HG03520 (cell line): ENCODE measurements around the gene INTS4.
"Not testable (repeated sequence)": the region's sequence is repeated elsewhere in the genome, so short reads cannot be mapped to it uniquely, and the experiment has no call there.

Source experiments
- ATAC-seq: cut with Tn5 transposase; IDR thresholded peaks from one replicate; pipeline ENCODE4 v1.9.1; 2021; ENCODE audit warnings: mild to moderate bottlenecking, moderate library complexity; ENCODE audit not compliant: unreplicated experiment

Gene INTS4

DNA sequence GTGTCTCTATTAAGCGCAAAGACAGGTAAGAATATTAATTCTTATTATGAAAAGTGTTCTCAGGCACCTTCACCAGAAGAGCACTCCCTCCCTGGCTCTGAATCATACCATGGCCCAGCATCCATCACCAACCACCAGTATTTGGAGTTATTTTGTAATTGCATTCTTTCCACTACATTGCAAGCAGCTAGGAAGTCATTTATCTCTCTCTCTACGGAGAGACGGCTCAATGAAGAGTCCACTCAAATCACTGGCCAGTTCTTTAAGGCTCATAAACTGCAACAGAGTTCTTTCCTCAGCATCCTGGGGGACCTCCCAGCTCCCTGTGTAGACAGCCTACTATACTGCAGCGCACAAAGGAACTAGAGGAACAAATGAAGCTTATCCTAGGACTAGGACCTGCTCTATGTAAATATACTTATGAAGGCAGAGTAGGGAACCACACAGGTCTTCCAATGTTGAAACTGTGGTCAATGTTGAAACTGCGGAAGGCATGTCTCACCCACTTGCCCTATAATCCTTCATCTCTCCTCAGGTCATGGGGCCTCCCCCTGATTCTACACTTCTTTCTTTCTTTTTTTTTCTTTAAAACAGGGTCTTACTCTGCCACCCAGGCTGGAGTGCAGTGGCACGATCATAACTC is 110.2 kb downstream of the INTS4 start:
- ATAC-seq, result no peak

- ATAC-seq, result no peak
Observed at GRCh38 chr11:77883775-77884174, 110.7 kb downstream of the INTS4 start.

DNA sequence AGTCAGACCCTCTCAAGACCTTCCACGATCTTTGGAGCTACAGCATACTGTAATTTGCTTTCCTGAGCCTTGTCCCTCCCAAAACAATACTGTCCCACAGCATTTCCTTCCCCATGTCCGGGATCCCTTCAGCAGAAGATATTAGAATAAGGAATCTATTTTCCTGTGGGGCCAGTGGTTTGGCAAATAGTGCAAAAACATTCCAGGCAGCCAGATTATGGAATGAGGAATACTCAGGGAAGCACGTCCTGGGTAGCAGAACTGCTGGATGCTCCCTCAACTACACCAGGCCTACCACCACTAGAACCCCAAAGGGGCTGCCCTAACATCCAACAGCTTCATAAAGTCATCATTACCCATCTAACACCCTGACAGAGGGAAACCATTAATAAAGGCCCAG is 112.1 kb downstream of the INTS4 start:
- ATAC-seq, result no peak

- ATAC-seq, result no peak
Observed at GRCh38 chr11:77879218-77879617, 115.2 kb downstream of the INTS4 start.

GRCh38 chr11:77878247-77878646 is 116.2 kb downstream of the INTS4 start:
- not testable (repeated sequence) for ATAC-seq

- ATAC-seq, result no peak
Observed at GRCh38 chr11:77876045-77876444, 118.4 kb downstream of the INTS4 start.

GRCh38 chr11:77874206-77874605 is 120.3 kb downstream of the INTS4 start:
- ATAC-seq, result no peak

- no peak for ATAC-seq
Observed at GRCh38 chr11:77873345-77873744, 121.1 kb downstream of the INTS4 start.

- ATAC-seq, result no peak
Observed at GRCh38 chr11:77871855-77872254, 122.6 kb downstream of the INTS4 start.

GRCh38 chr11:77868744-77869143 is 125.7 kb downstream of the INTS4 start:
- no peak for ATAC-seq

- no peak for ATAC-seq
Observed at GRCh38 chr11:77866336-77866735, 128.1 kb downstream of the INTS4 start.

GRCh38 chr11:77865805-77866204 is 128.7 kb downstream of the INTS4 start:
- no peak for ATAC-seq

GRCh38 chr11:77861444-77861843 is 133.0 kb downstream of the INTS4 start:
- ATAC-seq, result not testable (repeated sequence)

DNA sequence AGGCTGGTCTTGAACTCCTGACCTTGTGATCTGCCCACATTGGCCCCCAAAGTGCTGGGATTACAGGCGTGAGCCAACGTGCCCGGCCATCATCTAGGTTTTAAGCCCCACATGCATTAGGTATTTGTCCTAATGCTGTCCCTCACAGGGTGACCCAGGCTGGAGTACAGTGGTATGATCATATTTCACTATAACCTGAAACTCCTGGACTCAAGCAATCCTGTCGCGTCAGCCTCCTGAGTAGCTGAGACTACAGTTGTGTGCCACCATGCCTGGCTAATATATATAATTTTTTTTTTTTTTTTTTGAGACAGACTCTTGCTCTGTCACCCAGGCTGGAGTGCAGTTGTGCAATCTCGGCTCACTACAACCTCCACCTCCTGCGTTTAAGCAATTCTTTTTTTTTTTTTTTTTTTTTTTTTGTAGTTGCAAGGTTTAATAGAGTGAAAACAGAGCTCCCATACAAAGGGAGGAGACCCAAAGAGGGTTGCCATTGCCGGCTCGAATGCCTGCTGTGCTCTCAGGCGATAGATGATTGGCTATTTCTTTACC is 136.5 kb downstream of the INTS4 start:
- not testable (repeated sequence) for ATAC-seq

DNA sequence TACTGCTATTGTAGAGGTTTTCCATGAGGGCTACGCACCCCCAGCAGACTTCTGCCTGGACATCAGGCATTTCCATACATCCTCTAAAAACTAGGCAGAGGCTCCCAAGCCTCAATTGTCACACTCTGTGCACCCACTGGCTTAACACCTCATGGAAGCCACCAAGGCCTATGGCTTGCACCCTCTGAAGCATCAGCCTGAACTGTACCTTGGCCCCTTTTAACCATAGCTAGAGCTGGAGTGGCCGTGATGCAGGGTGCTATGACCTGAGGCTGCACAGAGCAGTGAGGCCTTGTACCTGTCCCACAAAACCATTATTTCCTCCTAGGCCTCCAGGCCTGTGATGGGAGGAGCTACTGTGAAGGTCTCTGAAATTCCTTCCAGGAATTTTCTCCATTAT is 139.6 kb downstream of the INTS4 start:
- no peak for ATAC-seq

- no peak for ATAC-seq
Observed at GRCh38 chr11:77851503-77851902, 143.0 kb downstream of the INTS4 start.

DNA sequence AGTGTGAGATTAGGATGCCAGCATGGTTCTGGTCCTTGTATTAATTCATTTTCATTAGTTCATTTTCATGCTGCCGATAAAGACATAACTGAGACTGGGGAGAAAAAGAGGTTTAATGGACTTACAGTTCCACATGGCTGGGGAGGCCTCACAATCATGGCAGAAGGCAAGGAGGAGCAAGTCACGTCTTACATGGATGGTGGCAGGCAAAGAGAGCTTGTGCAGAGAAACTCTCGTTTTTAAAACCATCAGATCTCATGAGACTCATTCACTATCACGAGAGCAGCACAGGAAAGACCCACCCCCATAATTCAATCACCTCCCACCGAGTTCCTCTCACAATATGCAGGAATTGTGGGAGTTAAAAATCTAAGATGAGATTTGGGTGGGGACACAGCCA is 150.8 kb downstream of the INTS4 start:
- ATAC-seq, result not testable (repeated sequence)

DNA sequence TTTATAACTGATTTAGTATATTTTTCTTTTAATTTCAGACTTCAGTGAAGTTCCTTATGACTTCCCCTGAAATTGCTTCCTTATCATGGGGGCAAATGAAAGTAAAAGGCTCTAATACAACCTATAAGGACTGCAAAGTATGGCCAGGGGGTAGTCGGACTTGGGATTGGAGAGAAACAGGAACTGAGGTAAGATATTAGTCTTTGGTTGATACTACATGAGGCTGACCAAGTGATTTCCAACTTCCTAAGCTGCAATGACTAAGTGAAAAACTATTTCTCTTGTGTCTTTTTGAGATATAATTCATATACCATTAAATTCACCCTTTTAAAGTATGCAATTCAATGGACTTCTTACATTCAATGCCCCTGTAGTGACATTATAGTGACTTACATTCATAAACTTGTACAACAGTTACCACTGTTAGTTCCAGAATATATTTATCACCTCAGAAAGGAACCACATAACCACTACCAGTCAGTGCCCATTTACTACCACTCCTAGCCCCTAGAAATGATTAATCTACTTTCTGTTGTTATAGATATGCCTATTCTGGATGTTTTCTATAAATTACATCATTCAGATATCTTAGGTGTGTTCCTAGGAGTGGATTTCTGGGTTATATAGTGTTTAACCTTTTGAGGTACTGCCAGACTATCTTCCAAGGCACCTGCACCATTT is 151.9 kb downstream of the INTS4 start:
- no peak for ATAC-seq

DNA sequence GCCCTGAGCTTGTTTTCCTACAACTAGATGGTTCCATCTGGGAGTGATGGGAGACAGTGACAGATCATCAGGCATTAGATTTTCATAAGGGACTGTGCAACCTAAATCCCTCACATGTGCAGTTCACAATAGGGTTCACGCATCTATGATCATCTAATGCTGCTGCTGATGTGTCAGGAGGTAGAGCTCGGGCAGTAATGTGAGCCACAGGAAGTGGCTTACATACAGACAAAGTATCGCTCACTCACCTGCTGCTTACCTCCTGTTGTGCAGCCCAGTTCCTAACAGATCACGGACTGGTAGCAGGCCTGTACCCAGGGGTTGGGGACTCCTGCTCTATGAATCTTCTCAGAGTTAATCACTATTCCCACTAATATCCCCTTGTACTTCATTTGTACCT is 161.2 kb downstream of the INTS4 start:
- ATAC-seq, result no peak

DNA sequence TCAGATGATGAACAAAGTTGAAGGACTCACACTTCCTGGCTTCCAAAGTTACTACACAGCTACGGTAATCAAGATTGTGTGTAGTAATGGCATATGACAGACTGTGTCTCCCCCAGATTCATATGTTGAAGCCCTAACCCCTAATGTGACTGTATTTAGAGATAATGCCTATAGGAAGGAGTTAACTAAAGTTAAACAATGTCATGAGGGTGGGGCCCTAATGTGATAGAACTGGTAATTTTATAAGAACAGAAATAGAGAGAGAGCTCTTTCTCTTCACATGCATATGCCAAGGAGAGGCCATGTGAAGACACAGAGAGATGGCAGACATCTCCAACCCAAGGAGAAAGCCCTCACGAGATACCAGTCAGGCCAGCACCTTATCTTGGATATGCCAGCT is 165.5 kb downstream of the INTS4 start:
- ATAC-seq, result no peak
